IPS-NIHi7 (cell line): ENCODE data around the gene ARL10.
A peak's percentile ranks its signal among the peaks of the same experiment; 100 is the strongest.
"Not testable (repeated sequence)": the region's sequence is repeated elsewhere in the genome, so short reads cannot be mapped to it uniquely, and the experiment has no call there.

Experiments
- DNase-seq: peaks from one replicate; pipeline ENCODE4 v3.0.0; 2012; ENCODE audit warnings: mixed read lengths; ENCODE audit errors: extremely low spot score

ARL10 gene

GRCh38 chr5:176388444-176389134 is 23.3 kb downstream of the ARL10 start, which contains the start of the genes HIGD2A and NOP16:
HIGD2A (plus strand) TSS chr5:176388751; CDS start chr5:176388820, 69 bp downstream.
NOP16 (minus strand) TSS chr5:176388598; CDS start chr5:176388539, 59 bp downstream.
- DNase-seq = peak; percentile 98

GRCh38 chr5:176389135-176390123 is 24.1 kb downstream of the ARL10 start:
- no peak for DNase-seq

GRCh38 chr5:176391479-176391878 is 26.2 kb downstream of the ARL10 start:
- no peak for DNase-seq

- no peak for DNase-seq
Observed at GRCh38 chr5:176391999-176392398, 26.7 kb downstream of the ARL10 start.

GRCh38 chr5:176392526-176392925 is 27.2 kb downstream of the ARL10 start:
- no peak for DNase-seq

GRCh38 chr5:176394096-176394495 is 28.8 kb downstream of the ARL10 start:
- no peak for DNase-seq

GRCh38 chr5:176394881-176395675 is 29.8 kb downstream of the ARL10 start:
- DNase-seq = no peak

- no peak for DNase-seq
Observed at GRCh38 chr5:176396330-176396729, 31.0 kb downstream of the ARL10 start.

- DNase-seq = no peak
Observed at GRCh38 chr5:176397736-176398420, 32.6 kb downstream of the ARL10 start.

- DNase-seq = no peak
Observed at GRCh38 chr5:176400382-176401156, 35.3 kb downstream of the ARL10 start.

- no peak for DNase-seq
Observed at GRCh38 chr5:176401281-176402205, 36.3 kb downstream of the ARL10 start.

GRCh38 chr5:176405656-176406435 is 40.6 kb downstream of the ARL10 start:
- peak; percentile 74 for DNase-seq

GRCh38 chr5:176406436-176407052 is 41.3 kb downstream of the ARL10 start:
- no peak for DNase-seq

- no peak for DNase-seq
Observed at GRCh38 chr5:176407456-176408251, 42.4 kb downstream of the ARL10 start.

- not testable (repeated sequence) for DNase-seq
Observed at GRCh38 chr5:176408252-176408573, 42.9 kb downstream of the ARL10 start.

- DNase-seq = no peak
Observed at GRCh38 chr5:176408590-176408989, 43.3 kb downstream of the ARL10 start.

GRCh38 chr5:176409765-176410164 is 44.5 kb downstream of the ARL10 start:
- DNase-seq = no peak
